ENCODE results near the gene SCMH1.
"Not testable (repeated sequence)": the region's sequence is repeated elsewhere in the genome, so short reads cannot be mapped to it uniquely, and the experiment has no call there.

SCMH1 gene

GRCh38 chr1:41199375-41199774, 42.7 kb downstream of the SCMH1 start:
- Histone ChIP-seq H3K4me1 (peaks cover 4% of the 10 kb centered on the region), H3K9me3 (ENCODE audit: control insufficient read depth, low read length) (no peaks in the 10 kb centered on the region), H3K4me3 (ENCODE audit: low read depth, low read length) (no peak overlapping the region), H3K36me3 (ENCODE audit: control insufficient read depth, insufficient read depth, low read length) (no peaks in the 10 kb centered on the region), H3K27me3 (ENCODE audit: control insufficient read depth, insufficient read depth, low read length) (no peaks in the 10 kb centered on the region), H2AFZ (no peak overlapping the region), H3K9ac (no peak overlapping the region), H3K27ac (no peak overlapping the region), H3K4me2 (ENCODE audit: low read length) (no peak overlapping the region), H3K79me2 (peaks cover under 1% of the 10 kb centered on the region)
- TF ChIP-seq CTCF (IDR thresholded peaks at IDR 0.05) = no peak

GRCh38 chr1:41192456-41193178, 49.5 kb downstream of the SCMH1 start:
- H3K9ac ChIP-seq = no peak overlapping the region
- H3K79me2 ChIP-seq = no peaks in the 10 kb centered on the region
- no peak overlapping the region for H3K27ac ChIP-seq
- H3K9me3 ChIP-seq (ENCODE audit: control insufficient read depth, low read length) = no peaks in the 10 kb centered on the region
- no peak overlapping the region for H3K4me3 ChIP-seq (ENCODE audit: low read depth, low read length)
- H3K4me2 ChIP-seq (ENCODE audit: low read length) = no peak overlapping the region
- no peaks in the 10 kb centered on the region for H3K27me3 ChIP-seq (ENCODE audit: control insufficient read depth, insufficient read depth, low read length)
- no peak overlapping the region for H2AFZ ChIP-seq
- H3K4me1 ChIP-seq = no peaks in the 10 kb centered on the region
- H3K36me3 ChIP-seq (ENCODE audit: control insufficient read depth, insufficient read depth, low read length) = no peaks in the 10 kb centered on the region
- no peak for TF ChIP-seq CTCF (IDR thresholded peaks at IDR 0.05)

- Histone ChIP-seq H3K36me3 (ENCODE audit: control insufficient read depth, insufficient read depth, low read length) (no peaks in the 10 kb centered on the region), H3K4me3 (ENCODE audit: low read depth, low read length) (no peak overlapping the region), H3K9me3 (ENCODE audit: control insufficient read depth, low read length) (no peaks in the 10 kb centered on the region), H3K27me3 (ENCODE audit: control insufficient read depth, insufficient read depth, low read length) (no peaks in the 10 kb centered on the region), H3K9ac (no peak overlapping the region), H3K79me2 (no peaks in the 10 kb centered on the region), H2AFZ (no peak overlapping the region), H3K4me2 (ENCODE audit: low read length) (no peak overlapping the region), H3K4me1 (no peaks in the 10 kb centered on the region), H3K27ac (no peak overlapping the region)
- no peak for TF ChIP-seq CTCF (IDR thresholded peaks at IDR 0.05)
Measured at GRCh38 chr1:41184446-41184845, 57.7 kb downstream of the SCMH1 start.

GRCh38 chr1:41178230-41178629, 63.9 kb downstream of the SCMH1 start:
- H3K9ac ChIP-seq; H3K27me3 ChIP-seq (ENCODE audit: control insufficient read depth, insufficient read depth, low read length); H3K4me1 ChIP-seq; H3K4me3 ChIP-seq (ENCODE audit: low read depth, low read length); H3K27ac ChIP-seq; H2AFZ ChIP-seq; H3K9me3 ChIP-seq (ENCODE audit: control insufficient read depth, low read length); H3K4me2 ChIP-seq (ENCODE audit: low read length); H3K36me3 ChIP-seq (ENCODE audit: control insufficient read depth, insufficient read depth, low read length); H3K79me2 ChIP-seq: not testable (repeated sequence)

- no peak overlapping the region for H3K4me3 ChIP-seq (ENCODE audit: low read depth, low read length)
- no peak overlapping the region for H3K9ac ChIP-seq
- TF ChIP-seq CTCF (IDR thresholded peaks at IDR 0.05) = no peak
- H3K9me3 ChIP-seq (ENCODE audit: control insufficient read depth, low read length) = no peaks in the 10 kb centered on the region
- no peaks in the 10 kb centered on the region for H3K27me3 ChIP-seq (ENCODE audit: control insufficient read depth, insufficient read depth, low read length)
- H2AFZ ChIP-seq = no peak overlapping the region
- H3K4me1 ChIP-seq = no peaks in the 10 kb centered on the region
- no peak overlapping the region for H3K4me2 ChIP-seq (ENCODE audit: low read length)
- H3K27ac ChIP-seq = no peak overlapping the region
- H3K79me2 ChIP-seq = no peaks in the 10 kb centered on the region
- no peaks in the 10 kb centered on the region for H3K36me3 ChIP-seq (ENCODE audit: control insufficient read depth, insufficient read depth, low read length)
Measured at GRCh38 chr1:41175546-41175945, 66.6 kb downstream of the SCMH1 start.
